ENCODE data around the gene CTNNA2.

Gene CTNNA2

GRCh38 chr2:79861059-79861374, 348.2 kb downstream of the CTNNA2 start:
- no peak for DNase-seq

- no peak for DNase-seq
Measured at GRCh38 chr2:79862756-79863155, 349.9 kb downstream of the CTNNA2 start.

- no peak for DNase-seq
Measured at GRCh38 chr2:79872656-79873055, 359.8 kb downstream of the CTNNA2 start.

- no peak for DNase-seq
Measured at GRCh38 chr2:79874015-79874414, 361.2 kb downstream of the CTNNA2 start.

GRCh38 chr2:79876430-79876829, 363.6 kb downstream of the CTNNA2 start:
- no peak for DNase-seq

GRCh38 chr2:79882548-79882947, 369.7 kb downstream of the CTNNA2 start:
- no peak for DNase-seq

GRCh38 chr2:79887747-79888374, 375.0 kb downstream of the CTNNA2 start:
- peak; percentile 18 for DNase-seq

GRCh38 chr2:79892123-79892522, 379.3 kb downstream of the CTNNA2 start:
- no peak for DNase-seq

- DNase-seq: no peak
Measured at GRCh38 chr2:79899196-79899595, 386.3 kb downstream of the CTNNA2 start.

- DNase-seq: no peak
Measured at GRCh38 chr2:79901161-79901560, 388.3 kb downstream of the CTNNA2 start.

GRCh38 chr2:79903222-79904000, 390.6 kb downstream of the CTNNA2 start:
- no peak for DNase-seq

GRCh38 chr2:79906139-79906890, 393.5 kb downstream of the CTNNA2 start:
- DNase-seq: no peak

- DNase-seq: no peak
Measured at GRCh38 chr2:79909521-79909920, 396.7 kb downstream of the CTNNA2 start.

GRCh38 chr2:79910643-79911042, 397.8 kb downstream of the CTNNA2 start:
- DNase-seq: no peak

GRCh38 chr2:79915455-79915854, 402.6 kb downstream of the CTNNA2 start:
- no peak for DNase-seq

GRCh38 chr2:79916285-79916684, 403.4 kb downstream of the CTNNA2 start:
- DNase-seq: no peak

- no peak for DNase-seq
Measured at GRCh38 chr2:79920512-79921076, 407.7 kb downstream of the CTNNA2 start.

- DNase-seq: no peak
Measured at GRCh38 chr2:79929624-79930023, 416.8 kb downstream of the CTNNA2 start.

- DNase-seq: no peak
Measured at GRCh38 chr2:79935046-79935732, 422.3 kb downstream of the CTNNA2 start.

- DNase-seq: peak; percentile 28
Measured at GRCh38 chr2:79935771-79936657, 423.2 kb downstream of the CTNNA2 start.

- no peak for DNase-seq
Measured at GRCh38 chr2:79936715-79937114, 423.9 kb downstream of the CTNNA2 start.

GRCh38 chr2:79938648-79939047, 425.8 kb downstream of the CTNNA2 start:
- no peak for DNase-seq
